ENCODE data around the gene PELI2. TPM values are rescaled to one million over a fixed set of nuclear protein-coding genes. Genes with fewer than 3 reads are reported as not detected.

The PELI2 gene
- total RNA-seq, 3 donors from 2014 or later (not counting 1 experiment from before 2014, with no cell fraction given), result 16.4 to 25.0 (median 24.9) TPM

GRCh38 chr14:56182410-56182809 is 64.2 kb downstream of the PELI2 start:
- Mint-ChIP-seq H3K4me1 (peaks cover 17 to 24% of the 10 kb centered on the region in 2 donors), H3K36me3 (no peaks in the 10 kb centered on the region)

GRCh38 chr14:56183631-56184157 is 65.5 kb downstream of the PELI2 start:
- intact Hi-C loops (cut with micrococcal nuclease), result no loop called here
- Histone ChIP-seq H3K9me3 (ENCODE audit: control insufficient read depth, insufficient read depth, low read length) (no peaks in the 10 kb centered on the region), H3K4me3 (ENCODE audit: low read length) (no peak overlapping the region), H3K27ac (ENCODE audit: low read length) (no peak overlapping the region), H3K36me3 (ENCODE audit: control insufficient read depth, insufficient read depth, low read length) (no peaks in the 10 kb centered on the region), H3K4me1 (ENCODE audit: control insufficient read depth, insufficient read depth, low read length) (no peaks in the 10 kb centered on the region), H3K27me3 (ENCODE audit: control insufficient read depth, insufficient read depth, low read length) (no peaks in the 10 kb centered on the region)
- DNase-seq, result no peak
- WGBS (ENCODE audit: insufficient coverage), result no CpG with 5 or more reads among the region's 2 CpGs
- H3K27ac Mint-ChIP-seq, result no peak overlapping the region
- peaks cover 17 to 24% of the 10 kb centered on the region in 2 donors for H3K4me1 Mint-ChIP-seq
- H3K27me3 Mint-ChIP-seq (ENCODE audit: low read depth in 2 of 2), result no peaks in the 10 kb centered on the region
- no peak for ATAC-seq
- H3K36me3 Mint-ChIP-seq, result no peaks in the 10 kb centered on the region
- H3K9me3 Mint-ChIP-seq, result no peaks in the 10 kb centered on the region
- TF ChIP-seq CTCF (IDR thresholded peaks at IDR 0.05), result no peak
- H3K4me3 Mint-ChIP-seq, result no peak overlapping the region

More at GRCh38 chr14:56182410-56182809, 64.2 kb downstream of the PELI2 start:
- Histone ChIP-seq H3K9me3 (ENCODE audit: control insufficient read depth, insufficient read depth, low read length) (no peaks in the 10 kb centered on the region), H3K36me3 (ENCODE audit: control insufficient read depth, insufficient read depth, low read length) (no peaks in the 10 kb centered on the region), H3K4me1 (ENCODE audit: control insufficient read depth, insufficient read depth, low read length) (no peaks in the 10 kb centered on the region), H3K27me3 (ENCODE audit: control insufficient read depth, insufficient read depth, low read length) (no peaks in the 10 kb centered on the region), H3K27ac (ENCODE audit: low read length) (no peak overlapping the region), H3K4me3 (ENCODE audit: low read length) (no peak overlapping the region)
- H3K4me3 Mint-ChIP-seq, result no peak overlapping the region
- no peak for TF ChIP-seq CTCF (IDR thresholded peaks at IDR 0.05)
- no peak overlapping the region for H3K27ac Mint-ChIP-seq
- no peaks in the 10 kb centered on the region for H3K9me3 Mint-ChIP-seq
- WGBS (ENCODE audit: insufficient coverage), result 80% methylated on average over 3 of the region's 4 CpGs
- DNase-seq (no peak), ATAC-seq (no peak)
- no peaks in the 10 kb centered on the region for H3K27me3 Mint-ChIP-seq (ENCODE audit: low read depth in 2 of 2)
- intact Hi-C loops (cut with micrococcal nuclease), result no loop called here

- H3K27me3 ChIP-seq (ENCODE audit: control insufficient read depth, insufficient read depth, low read length), result no peaks in the 10 kb centered on the region
- no peaks in the 10 kb centered on the region for H3K9me3 Mint-ChIP-seq
- DNase-seq, result no peak
- ATAC-seq, result no peak
- no peaks in the 10 kb centered on the region for H3K27me3 Mint-ChIP-seq (ENCODE audit: low read depth in 2 of 2)
- H3K36me3 ChIP-seq (ENCODE audit: control insufficient read depth, insufficient read depth, low read length), result no peaks in the 10 kb centered on the region
- intact Hi-C loops (cut with micrococcal nuclease), result no loop called here
- no peak overlapping the region for H3K4me3 Mint-ChIP-seq
- no peak for TF ChIP-seq CTCF (IDR thresholded peaks at IDR 0.05)
- no peaks in the 10 kb centered on the region for H3K36me3 Mint-ChIP-seq
- no peaks in the 10 kb centered on the region for H3K4me1 ChIP-seq (ENCODE audit: control insufficient read depth, insufficient read depth, low read length)
- H3K27ac Mint-ChIP-seq, result no peak overlapping the region
- H3K27ac ChIP-seq (ENCODE audit: low read length), result no peak overlapping the region
- H3K4me1 Mint-ChIP-seq, result peaks cover 12 to 23% of the 10 kb centered on the region in 2 donors
- H3K9me3 ChIP-seq (ENCODE audit: control insufficient read depth, insufficient read depth, low read length), result no peaks in the 10 kb centered on the region
- H3K4me3 ChIP-seq (ENCODE audit: low read length), result no peak overlapping the region
Observed at GRCh38 chr14:56185992-56186391, 67.8 kb downstream of the PELI2 start.

GRCh38 chr14:56187736-56188135 is 69.5 kb downstream of the PELI2 start:
- DNase-seq (no peak), ATAC-seq (no peak)
- H3K27me3 ChIP-seq (ENCODE audit: control insufficient read depth, insufficient read depth, low read length), result no peaks in the 10 kb centered on the region
- no peaks in the 10 kb centered on the region for H3K4me1 ChIP-seq (ENCODE audit: control insufficient read depth, insufficient read depth, low read length)
- no peaks in the 10 kb centered on the region for H3K9me3 ChIP-seq (ENCODE audit: control insufficient read depth, insufficient read depth, low read length)
- intact Hi-C loops (cut with micrococcal nuclease), result no loop called here
- Mint-ChIP-seq H3K4me1 (peaks cover 16 to 21% of the 10 kb centered on the region in 2 donors), H3K9me3 (no peaks in the 10 kb centered on the region), H3K4me3 (no peak overlapping the region), H3K27ac (no peak overlapping the region), H3K27me3 (ENCODE audit: low read depth in 2 of 2) (no peaks in the 10 kb centered on the region), H3K36me3 (no peaks in the 10 kb centered on the region)
- H3K4me3 ChIP-seq (ENCODE audit: low read length), result no peak overlapping the region
- 94% methylated on average over 11 of the region's 11 CpGs for WGBS (ENCODE audit: insufficient coverage)
- H3K27ac ChIP-seq (ENCODE audit: low read length), result no peak overlapping the region
- no peak for TF ChIP-seq CTCF (IDR thresholded peaks at IDR 0.05)
- no peaks in the 10 kb centered on the region for H3K36me3 ChIP-seq (ENCODE audit: control insufficient read depth, insufficient read depth, low read length)
